ENCODE measurements around the gene FAM227A. TPM values are rescaled to one million over a fixed set of nuclear protein-coding genes. Genes with fewer than 3 reads are reported as not detected.

Gene FAM227A
- total and polyA plus RNA-seq, 2 of the 13 experiments (the other 11 are each of a cell fraction or from before 2014, with no cell fraction given), result 1.0 to 1.5 TPM

DNA sequence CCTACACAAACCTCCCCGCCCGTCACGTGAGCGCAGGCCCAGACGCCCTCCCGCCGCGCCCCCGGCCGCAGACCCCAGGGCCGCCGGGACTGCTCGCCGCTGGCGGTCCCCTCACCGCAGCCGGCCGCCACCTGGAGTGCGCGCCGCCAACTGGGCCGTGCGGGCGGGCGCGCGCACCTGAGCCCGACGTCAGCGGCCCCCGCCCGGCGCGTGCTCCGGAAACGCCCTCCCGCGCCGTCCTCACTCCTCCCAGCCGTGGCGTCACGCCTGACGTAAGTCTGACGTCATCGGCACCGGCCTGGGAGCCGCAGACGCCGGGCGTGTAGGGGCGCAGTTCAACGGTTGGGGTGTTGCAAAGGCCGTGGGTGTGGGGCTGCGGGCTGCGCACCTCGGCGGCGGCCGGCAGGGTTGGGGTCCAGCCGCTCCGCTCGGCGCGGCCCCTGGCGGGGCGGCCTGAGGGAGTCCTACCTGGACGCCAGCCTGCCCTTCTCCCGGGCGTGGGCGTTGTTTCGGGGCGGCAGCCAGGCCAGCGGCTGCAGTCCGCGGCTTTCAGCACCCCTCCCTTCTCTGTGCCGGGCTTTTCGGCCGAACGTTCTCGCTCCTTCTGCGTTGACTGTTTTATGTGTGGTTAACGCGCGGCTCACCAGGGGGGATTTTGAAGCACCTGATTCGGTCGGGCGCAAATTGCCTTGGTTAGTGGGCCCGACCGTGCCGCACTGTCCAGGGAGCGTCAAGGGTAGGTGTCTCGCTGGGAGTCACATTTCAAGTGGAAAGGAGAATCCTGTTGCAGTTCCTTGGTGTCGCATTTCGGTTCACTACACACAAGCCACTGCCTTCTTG, 44.8 kb upstream of the FAM227A start, which contains the start of gene JOSD1 (continued):
- TF ChIP-seq MXD4 (CRISPR knock-in tag; IDR thresholded peaks at IDR 0.05) (peak; percentile 82), FOXM1 (CRISPR knock-in tag; IDR thresholded peaks at IDR 0.05) (no peak), TRAFD1 (CRISPR knock-in tag; IDR thresholded peaks at IDR 0.05; ENCODE audit: borderline replicate concordance) (no peak), MLX (CRISPR knock-in tag; IDR thresholded peaks at IDR 0.05) (0 out of 2 replicates have a peak, but pooled peaks have one; percentile 41), SP1 (IDR thresholded peaks at IDR 0.05) (no peak), SP1 (CRISPR knock-in tag; IDR thresholded peaks at IDR 0.05) (peak; percentile 78), PRMT3 (CRISPR knock-in tag; IDR thresholded peaks at IDR 0.05; ENCODE audit: borderline replicate concordance, low read depth) (no peak), U2AF2 (IDR thresholded peaks at IDR 0.05; ENCODE audit: low read depth, low read length) (no peak), PREB (CRISPR knock-in tag; IDR thresholded peaks at IDR 0.05) (no peak), RFXAP (CRISPR knock-in tag; IDR thresholded peaks at IDR 0.05; ENCODE audit: borderline replicate concordance) (0 out of 2 replicates have a peak, but pooled peaks have one; percentile 47), ZFYVE20 (CRISPR knock-in tag; IDR thresholded peaks at IDR 0.05; ENCODE audit: borderline replicate concordance, low read depth) (no peak), ZNF317 (CRISPR knock-in tag; IDR thresholded peaks at IDR 0.05) (no peak), HHEX (CRISPR knock-in tag; IDR thresholded peaks at IDR 0.05) (0 out of 2 replicates have a peak, but pooled peaks have one; percentile 18), GLMP (CRISPR knock-in tag; IDR thresholded peaks at IDR 0.05; ENCODE audit: borderline replicate concordance) (no peak), NFKB2 (CRISPR knock-in tag; IDR thresholded peaks at IDR 0.05; ENCODE audit: borderline replicate concordance) (peak; percentile 93; the same call in 1 of the 2 replicates), CREBL2 (CRISPR knock-in tag; IDR thresholded peaks at IDR 0.05; ENCODE audit: borderline replicate concordance) (no peak), NFE2L2 (IDR thresholded peaks at IDR 0.05; ENCODE audit: low read length) (no peak), ZNF34 (CRISPR knock-in tag; IDR thresholded peaks at IDR 0.05; ENCODE audit: borderline replicate concordance) (no peak), NFYC (CRISPR knock-in tag; IDR thresholded peaks at IDR 0.05) (no peak), CCAR2 (optimal IDR thresholded peaks at IDR 0.05; ENCODE audit: low read depth, low read length) (no peak), ZNF232 (CRISPR knock-in tag; IDR thresholded peaks at IDR 0.05; ENCODE audit: borderline replicate concordance) (0 out of 2 replicates have a peak, but pooled peaks have one; percentile 51), AKAP8 (CRISPR knock-in tag; IDR thresholded peaks at IDR 0.05) (no peak)
- TF ChIP-seq, protein P1, sequence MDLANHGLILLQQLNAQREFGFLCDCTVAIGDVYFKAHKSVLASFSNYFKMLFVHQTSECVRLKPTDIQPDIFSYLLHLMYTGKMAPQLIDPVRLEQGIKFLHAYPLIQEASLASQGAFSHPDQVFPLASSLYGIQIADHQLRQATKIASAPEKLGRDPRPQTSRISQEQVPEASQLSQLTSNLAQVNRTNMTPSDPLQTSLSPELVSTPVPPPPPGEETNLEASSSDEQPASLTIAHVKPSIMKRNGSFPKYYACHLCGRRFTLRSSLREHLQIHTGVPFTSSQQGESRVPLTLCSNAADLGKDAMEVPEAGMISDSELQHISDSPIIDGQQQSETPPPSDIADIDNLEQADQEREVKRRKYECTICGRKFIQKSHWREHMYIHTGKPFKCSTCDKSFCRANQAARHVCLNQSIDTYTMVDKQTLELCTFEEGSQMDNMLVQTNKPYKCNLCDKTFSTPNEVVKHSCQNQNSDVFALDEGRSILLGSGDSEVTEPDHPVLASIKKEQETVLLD (CRISPR knock-in tag; IDR thresholded peaks at IDR 0.05; ENCODE audit: low read depth), result peak; percentile 84
- TF ChIP-seq, protein P2, sequence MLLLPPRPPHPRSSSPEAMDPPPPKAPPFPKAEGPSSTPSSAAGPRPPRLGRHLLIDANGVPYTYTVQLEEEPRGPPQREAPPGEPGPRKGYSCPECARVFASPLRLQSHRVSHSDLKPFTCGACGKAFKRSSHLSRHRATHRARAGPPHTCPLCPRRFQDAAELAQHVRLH (CRISPR knock-in tag; IDR thresholded peaks at IDR 0.05; ENCODE audit: borderline replicate concordance, low read depth), result no peak

Data from HepG2 (cell line).